HG03060 (cell line): Measurements from ENCODE around the gene ARHGAP18.

ENCODE experiments used
- ATAC-seq: cut with Tn5 transposase; IDR thresholded peaks from one replicate; pipeline ENCODE4 v1.9.1; 2021; ENCODE audit warnings: low read depth, moderate number of reproducible peaks; ENCODE audit not compliant: unreplicated experiment

ARHGAP18 gene

DNA sequence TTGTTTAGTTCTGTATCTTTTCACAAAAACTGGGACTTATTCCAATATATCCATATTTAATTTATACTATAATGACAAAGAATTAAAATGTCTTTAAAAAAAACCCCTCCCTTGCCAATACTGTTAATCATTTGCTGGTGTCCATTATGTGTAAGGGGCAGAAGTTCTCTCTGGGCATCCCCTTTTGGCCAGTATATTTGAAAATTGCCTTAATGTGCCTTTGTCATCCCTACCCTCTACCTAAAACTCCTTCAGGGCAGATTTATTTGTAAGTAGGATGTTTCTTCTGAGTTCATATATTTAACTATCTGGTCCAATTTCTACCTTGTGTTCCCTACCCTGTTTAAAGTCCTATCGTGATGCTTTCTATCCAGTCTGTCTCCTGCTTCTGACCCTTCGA is 62.9 kb downstream of the ARHGAP18 start:
- peak; percentile 17 for ATAC-seq

GRCh38 chr6:129646642-129647041 is 63.3 kb downstream of the ARHGAP18 start:
- ATAC-seq, result peak; percentile 49

DNA sequence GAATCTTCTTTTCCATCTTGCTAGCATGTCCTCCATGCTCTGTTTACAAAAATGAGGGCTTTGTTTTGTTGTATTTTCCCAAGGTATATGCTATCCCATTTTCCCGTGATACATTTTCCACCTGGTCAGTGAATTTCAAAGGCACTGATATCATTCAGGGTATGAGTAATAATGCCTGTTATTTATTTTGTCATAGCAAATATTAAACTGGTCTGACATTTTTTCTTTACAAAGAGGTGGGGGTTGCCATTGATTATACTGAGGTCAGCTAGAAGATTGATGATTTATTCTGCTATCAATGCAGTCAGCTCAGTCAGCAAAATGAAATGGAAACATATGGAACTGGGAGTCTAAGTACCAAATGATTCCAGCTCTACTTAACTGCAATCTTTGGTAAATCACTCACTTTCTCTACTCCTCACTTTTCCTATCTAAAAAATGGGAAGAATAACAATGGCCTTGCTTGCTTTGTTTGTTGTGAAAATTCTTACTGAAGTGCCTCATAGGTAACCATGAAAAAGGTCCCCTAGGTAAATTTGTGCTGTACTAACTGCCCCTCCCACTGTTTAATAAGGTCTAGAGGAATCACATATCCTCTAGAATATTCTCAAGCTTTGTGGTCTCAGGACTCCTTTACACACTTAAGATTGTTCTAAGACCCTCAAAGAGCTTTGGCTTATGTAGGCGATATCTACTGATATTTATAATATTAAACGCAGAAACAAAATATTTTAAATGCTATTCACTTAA is 64.0 kb downstream of the ARHGAP18 start:
- ATAC-seq, result no peak

- ATAC-seq, result no peak
These were observed 64.7 kb downstream of the ARHGAP18 start for GRCh38 chr6:129645106-129645829.

DNA sequence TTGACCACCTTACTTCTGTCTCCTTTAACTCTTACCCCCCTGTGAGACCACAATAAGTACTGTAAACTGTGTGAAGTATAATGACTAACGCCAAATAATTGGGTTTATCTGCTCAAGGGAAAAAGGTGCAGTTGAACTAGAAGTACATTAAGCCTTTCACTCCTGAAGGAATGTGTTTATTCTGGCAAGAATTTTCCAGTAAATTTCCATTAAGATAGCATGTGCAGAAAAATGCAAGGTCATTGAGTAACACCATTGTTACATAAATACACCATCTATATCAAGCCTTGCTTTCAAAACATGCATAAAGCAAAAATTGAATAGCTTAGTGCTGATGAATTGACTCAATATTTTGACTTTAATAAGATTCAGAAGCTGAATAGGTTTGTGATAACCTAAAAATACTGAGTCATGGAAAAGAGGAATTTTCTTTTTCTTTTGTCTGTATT is 65.4 kb downstream of the ARHGAP18 start:
- no peak for ATAC-seq

GRCh38 chr6:129643968-129644367 is 66.0 kb downstream of the ARHGAP18 start:
- ATAC-seq, result no peak

DNA sequence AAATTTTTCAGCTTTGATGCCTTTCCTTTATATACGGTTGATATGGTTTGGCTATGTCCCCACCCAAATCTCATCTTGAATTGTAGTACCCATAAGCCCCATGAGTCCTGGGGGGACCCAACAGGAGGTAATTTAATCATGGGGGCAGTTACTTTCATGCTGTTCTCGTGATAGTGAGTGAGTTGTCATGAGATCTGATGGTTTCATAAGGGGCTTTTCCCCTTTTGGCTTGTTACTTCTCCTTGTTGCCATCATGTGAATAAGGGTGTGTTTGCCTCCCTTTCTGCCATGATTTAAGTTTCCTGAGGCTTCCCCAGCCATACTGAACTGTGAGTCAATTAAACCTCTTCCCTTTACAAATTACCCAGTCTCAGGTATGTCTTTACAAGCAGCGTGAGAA is 66.8 kb downstream of the ARHGAP18 start:
- ATAC-seq, result no peak

GRCh38 chr6:129642322-129642721 is 67.7 kb downstream of the ARHGAP18 start:
- ATAC-seq, result no peak

- ATAC-seq, result no peak
These were observed 68.6 kb downstream of the ARHGAP18 start for GRCh38 chr6:129641344-129641743.

GRCh38 chr6:129638686-129639085 is 71.3 kb downstream of the ARHGAP18 start:
- ATAC-seq, result no peak

DNA sequence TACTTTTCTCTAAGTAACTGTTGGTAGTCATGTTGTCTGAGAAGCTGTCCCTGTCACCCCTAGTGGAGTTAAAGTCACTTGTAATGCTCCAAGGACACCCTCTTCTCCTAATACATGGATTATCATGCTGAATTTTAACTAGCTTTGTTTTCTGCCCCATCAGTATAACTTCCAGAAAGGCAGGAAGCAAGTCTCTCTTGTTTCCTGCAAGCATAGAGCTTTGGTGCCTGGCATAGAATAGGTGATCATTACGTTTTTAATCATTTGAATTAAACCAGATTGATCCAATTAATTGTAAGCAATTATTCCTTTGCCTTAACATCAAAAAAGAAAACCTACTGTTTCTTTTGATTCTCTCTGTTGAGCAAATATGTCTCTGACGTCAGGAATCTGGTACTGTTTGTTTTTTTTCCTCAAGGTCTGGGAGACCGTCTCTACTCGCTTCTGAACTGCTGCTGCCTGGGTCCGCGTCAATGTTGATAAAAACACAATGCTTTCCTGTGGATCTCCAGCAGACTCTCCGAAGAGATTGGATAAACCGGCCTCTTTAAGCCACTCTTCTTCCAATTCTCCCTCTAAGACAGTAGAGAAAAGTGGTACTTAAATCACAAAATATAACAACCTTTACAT is 71.8 kb downstream of the ARHGAP18 start:
- no peak for ATAC-seq

DNA sequence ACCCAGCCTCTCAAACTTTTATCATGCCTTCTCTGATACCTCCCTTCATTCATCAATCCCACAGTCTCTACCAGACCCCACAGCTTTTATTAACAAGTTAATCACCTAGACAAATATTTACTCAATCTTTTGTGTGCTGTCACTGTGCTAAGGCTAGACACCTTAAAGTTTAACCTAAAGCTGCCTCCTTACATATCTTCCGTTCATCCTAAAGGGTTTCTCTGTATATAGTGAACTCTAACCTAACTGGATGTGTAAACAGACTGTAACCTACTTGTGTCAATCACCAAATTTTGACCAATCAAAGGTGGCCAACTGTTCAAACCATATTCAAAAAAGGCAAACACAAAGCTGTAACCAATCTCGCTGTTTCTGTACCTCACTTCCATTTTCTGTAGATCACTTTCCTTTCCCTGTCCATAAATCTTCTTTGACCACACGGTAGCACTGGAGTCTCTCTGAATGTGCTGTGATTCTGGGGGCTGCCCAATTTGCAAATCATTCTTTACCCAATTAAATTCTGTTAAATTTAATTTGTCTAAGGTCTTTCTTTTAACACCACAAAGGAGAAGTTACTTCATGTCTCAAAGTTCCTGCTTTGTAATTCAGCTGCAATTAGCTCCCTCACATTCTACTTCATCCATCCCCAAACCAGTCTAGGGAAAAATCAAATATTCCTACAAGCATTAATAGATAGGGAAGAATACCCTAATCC is 72.5 kb downstream of the ARHGAP18 start:
- no peak for ATAC-seq

DNA sequence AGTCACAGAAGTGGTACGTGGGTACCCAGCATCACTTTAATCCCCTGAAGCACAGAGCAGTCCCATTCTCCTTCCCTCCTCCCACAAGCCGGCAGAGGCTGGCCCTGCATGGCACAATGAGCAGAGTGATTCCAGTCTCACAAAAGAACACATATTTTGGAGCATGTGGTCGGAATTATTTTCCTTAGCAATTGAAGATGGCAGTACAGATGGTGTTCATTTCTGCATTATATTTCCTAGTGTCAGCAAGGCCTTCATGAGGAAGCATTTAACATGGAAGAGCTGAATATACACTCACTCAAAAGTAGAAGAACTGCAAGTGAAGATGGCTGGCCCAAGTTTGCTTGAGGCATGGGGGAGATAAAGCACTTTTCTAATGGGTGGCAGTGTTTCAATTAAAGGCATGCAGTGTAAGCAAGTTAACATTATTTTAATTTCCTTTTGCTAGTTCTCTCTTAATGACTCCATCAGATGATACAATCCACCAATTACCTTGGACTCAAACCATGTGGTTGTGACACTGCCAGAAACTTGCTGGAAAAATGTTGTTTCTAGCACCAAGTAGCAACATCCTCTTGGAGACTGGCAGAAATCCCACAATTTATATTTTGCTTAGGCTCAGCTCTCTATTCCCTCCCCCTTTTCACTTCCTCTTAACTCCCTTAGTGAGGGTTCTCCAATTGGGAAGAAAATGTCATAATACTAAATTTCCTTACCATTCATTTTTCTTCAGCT is 74.4 kb downstream of the ARHGAP18 start:
- ATAC-seq, result no peak

DNA sequence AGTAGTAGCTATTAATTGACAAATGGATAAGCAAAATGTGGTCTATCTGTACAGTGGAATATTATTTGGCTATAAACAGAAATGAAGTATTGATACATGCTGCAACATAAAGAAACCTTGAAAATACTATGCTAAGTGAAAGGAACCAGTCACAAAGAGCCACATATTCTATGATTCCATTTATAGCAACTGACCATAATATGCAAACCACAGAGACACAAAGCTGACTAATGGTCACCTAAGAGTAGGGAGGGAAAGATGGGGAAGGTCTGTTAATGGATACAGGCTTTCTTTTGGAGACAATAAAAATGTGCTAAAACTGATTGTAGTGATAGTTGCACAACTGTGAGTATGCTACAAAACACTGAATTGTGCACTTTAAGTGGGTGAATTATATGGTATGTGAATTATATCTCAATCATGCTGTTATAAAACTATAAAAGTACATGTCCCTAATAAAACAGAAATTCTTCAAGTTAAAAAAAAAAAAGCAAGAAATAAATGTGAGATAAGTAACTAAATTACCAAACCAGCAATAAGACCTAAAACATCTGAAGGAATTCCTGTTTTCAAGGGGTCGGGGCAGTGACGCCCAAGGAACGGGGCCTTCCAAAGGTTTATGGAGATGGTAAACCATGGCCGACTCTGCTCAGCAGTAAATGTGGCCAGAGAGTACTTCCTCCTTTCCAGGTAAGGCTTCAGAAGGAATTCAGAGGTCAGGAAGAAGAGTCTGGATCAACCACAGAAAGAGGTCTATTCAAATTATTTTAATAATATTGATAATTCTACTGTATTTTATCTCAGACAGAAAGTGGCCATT is 75.4 kb downstream of the ARHGAP18 start:
- ATAC-seq, result no peak

GRCh38 chr6:129633529-129633928 is 76.4 kb downstream of the ARHGAP18 start:
- no peak for ATAC-seq

- no peak for ATAC-seq
These were observed 77.8 kb downstream of the ARHGAP18 start for GRCh38 chr6:129632172-129632613.

GRCh38 chr6:129631070-129631469 is 78.9 kb downstream of the ARHGAP18 start:
- no peak for ATAC-seq

- no peak for ATAC-seq
These were observed 79.4 kb downstream of the ARHGAP18 start for GRCh38 chr6:129630596-129630995.

GRCh38 chr6:129628101-129628815 is 81.7 kb downstream of the ARHGAP18 start:
- ATAC-seq, result no peak
